GM19035 (cell line): ENCODE results near the gene SUPT4H1.
"Not testable (repeated sequence)": the region's sequence is repeated elsewhere in the genome, so short reads cannot be mapped to it uniquely, and the experiment has no call there.

Experiments used
- ATAC-seq: cut with Tn5 transposase; IDR thresholded peaks from one replicate; pipeline ENCODE4 v1.9.1; 2021; ENCODE audit not compliant: unreplicated experiment

SUPT4H1 gene

GRCh38 chr17:58341861-58342475, 10.0 kb downstream of the SUPT4H1 start:
- ATAC-seq, result no peak

- not testable (repeated sequence) for ATAC-seq
Observed at GRCh38 chr17:58341136-58341860, 10.7 kb downstream of the SUPT4H1 start.

DNA sequence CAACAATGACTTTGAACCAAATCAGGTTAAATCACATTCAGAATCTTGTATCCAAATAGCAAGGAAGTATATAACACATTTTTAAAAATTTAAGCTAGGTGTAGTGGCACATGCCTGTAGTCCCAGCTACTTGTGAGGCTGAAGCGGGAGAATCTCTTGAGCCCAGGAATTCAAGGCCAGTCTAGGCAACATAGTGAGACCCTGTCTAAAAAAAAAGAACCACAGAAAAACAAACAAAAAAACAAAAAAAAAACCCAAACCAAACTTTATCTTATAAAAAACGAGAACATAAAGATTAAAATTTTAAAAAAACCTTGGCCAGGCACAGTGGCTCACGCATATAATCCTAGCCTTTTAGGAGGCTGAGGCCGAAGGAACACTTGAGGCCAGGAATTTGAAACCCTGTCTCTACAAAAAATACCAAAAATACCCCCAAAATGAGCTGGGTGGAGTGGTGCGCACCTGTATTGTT, 11.6 kb downstream of the SUPT4H1 start:
- no peak for ATAC-seq

DNA sequence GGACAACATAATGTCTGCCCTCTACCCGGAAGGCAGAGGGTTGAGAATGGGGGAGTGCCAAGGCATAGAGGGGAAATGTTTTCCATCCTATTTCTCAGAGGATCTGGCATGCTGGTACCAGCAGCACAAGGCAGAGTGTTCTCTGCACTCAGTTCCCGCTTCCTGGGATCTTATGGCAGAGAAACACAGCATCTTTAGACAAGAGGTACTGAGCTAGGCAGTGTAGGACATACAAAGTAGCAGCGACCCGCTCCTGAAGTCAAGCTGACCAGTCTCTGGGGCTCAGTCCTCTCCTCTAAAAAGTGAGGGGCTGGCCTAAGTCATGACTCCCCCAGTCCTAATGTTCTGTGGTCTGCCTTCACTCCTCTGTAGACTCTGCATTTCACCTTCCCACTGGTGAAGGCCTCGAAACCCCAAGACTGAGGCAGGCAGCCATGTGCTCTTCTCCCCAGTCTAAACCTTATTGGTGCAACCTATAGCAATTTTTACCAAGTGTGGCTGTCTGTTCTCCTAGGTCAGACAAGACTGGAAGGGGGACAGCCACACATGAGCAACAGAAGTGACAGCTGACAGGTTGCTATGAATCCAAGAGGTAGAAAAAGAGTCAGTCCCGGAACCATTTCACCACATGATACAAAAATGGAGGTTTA, 12.1 kb downstream of the SUPT4H1 start:
- no peak for ATAC-seq

DNA sequence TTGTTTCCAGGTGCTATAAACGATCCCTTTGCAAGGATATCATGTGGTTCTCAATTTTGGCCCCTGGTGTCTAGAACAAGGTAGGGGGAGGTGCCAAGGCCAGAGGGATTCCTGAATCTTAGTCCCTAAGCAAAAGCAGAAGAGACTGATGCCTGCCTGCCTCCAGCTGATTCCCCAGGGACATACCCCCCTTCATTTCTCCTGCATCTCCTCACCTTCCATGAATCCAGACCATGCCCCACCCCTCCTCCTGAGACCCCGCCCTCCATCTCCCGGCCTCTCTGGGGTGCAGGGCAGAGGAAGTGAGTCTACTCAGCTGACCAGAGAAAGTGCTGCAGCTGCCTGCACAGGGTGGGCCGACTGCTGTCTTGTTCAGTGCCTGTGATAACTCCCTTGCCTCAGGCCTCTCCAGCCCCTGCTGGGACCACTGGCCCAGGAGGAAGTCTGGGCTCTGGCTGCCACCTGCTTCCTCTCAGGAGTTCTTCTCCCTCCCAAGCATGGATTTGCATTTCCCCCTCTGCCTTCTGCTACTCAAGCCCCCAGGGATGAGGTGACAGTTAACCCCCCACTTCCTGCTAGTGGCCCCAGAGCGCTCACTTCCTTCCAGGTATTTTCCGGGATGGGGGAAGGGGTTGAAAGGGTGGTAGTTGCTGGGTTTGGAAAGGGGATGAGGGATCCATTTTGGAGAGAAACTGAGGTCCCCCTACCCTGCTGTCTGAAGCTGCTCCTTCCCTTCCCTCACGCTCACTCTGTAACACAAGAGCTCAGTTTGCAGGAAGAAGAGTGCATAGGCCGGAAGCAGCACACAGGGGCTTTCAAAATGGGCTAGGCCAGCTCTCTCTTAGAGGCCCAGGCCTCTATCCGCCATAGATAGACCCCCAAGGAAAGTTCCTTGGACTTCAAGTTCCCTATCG, 12.9 kb downstream of the SUPT4H1 start:
- no peak for ATAC-seq

- no peak for ATAC-seq
Observed at GRCh38 chr17:58338454-58338840, 13.6 kb downstream of the SUPT4H1 start.

DNA sequence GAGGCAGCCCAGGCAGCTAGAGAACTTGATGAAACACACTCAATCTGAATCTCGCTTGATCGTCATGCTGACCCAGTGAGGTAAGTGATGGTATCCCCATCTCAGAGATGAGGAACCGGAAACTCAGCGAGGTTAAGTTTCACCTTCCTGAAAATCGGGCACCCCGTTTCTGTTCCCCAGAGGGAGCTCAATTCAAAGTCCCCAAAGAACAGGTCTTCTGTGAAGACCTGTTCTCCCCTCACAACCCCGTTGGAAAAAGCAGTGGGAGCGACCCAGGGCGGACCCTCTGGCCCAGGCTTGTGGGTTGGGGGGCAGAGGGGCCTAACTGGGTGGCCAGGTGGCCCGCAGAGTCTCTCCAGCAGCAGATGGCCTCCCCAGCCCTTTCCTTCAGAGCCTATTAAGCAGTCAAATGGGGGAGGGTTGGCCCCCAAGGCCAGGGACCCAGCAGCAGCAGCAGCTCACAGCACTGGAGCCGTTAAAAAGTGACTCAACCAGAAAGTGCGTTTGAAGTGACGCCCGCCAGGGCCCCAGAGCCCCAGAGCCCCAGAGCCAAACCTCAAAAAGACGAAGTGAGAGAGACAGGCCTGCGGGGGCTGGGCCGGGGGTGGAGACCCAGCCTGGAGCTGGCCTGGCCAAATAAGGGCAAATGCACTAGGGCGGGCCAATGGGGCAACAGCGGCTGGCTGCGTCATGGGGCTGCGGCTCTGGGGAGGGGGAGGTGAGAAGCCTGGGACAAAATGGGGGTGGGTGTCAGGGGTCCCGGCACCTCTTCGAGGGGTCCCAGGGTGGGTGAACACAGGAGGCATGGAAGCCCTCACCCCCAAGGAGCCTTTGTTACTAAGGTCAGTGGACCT, 14.2 kb downstream of the SUPT4H1 start:
- peak; percentile 55 for ATAC-seq

DNA sequence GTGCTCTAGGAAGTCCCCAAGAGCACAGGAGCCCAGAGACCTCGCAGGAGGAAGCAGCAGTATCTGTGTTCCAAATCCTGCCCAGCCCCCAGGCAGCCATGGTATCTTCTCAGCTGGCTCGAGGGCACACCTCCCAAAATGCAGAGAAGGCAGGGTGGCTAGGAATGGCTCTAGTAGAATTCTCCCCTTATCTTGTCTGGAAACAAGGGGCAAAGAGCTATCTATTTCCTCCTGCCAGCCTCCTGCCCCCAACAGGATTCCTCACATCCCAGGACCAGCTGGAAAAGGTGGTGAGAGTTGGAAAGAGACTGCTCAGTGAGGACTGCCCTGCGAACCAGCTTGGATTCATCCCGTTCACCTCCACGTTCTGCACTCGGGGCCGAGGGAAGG, 14.8 kb downstream of the SUPT4H1 start:
- ATAC-seq, result no peak

DNA sequence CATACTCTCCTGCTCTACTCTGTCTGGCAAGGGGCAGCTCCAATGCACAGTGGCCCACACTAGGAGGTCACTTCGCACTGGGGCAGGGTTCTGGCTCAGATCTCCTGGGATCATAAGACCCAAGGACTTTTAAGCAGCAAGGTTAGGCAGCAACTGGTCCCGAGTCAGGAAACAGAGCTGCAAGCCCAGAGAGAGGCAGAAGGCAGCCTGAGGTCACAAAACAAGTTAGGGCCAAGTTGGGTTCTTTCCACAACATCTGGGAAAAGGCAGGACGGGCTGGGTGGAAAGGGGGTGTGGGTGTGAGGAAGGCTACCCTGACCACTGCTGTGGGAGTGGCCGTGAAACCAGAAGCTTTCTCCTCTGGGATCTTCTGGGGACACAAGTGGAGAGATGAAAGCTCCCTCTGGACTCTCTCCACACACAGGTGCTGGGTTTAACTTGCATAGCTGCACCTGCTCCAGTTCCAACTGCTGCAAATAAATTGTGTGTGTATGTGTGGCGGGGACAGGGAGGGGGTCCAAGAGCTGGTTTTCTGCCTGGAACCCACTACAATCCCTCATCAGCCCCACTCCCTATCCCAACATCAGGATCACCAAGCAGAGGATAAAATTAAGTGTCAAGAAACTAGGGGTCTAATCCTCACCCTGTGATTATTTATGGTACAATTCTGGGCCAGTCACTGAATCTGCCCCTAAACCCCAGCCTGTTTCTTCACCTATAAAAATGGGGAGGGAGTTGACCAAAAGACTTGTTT, 15.4 kb downstream of the SUPT4H1 start:
- no peak for ATAC-seq

DNA sequence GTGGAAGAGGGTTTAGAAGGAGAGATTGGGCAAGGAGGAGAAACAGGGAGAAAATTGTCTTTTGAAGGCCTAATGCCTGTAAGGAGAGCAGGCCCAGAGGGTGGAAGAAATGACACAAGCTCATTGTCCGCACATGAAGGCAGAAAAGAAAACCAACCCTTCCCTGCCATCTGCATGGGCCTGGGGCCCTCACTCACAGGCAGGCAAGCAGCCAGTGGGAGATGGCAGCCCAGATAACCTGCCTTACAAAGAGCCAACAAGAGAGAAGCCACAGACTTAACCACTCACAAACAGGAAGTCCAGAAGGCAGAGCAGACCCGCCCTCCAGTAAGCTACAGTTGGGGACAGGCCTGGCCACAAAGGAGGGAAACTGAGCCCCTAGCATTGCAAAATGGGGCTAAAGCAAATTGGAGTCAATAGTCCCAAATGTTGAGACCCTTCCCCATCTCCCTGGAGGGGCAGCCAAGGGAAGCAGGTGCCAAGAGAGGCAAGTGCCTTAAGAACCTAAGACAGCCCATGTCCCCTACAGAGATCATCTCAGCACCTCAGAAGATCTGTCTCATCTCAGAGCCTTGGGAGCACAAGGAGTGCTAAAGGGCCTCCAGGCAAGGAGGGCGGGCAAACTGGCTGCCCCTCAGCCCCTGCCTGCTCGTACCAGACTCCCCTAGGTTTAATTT, 16.1 kb downstream of the SUPT4H1 start:
- no peak for ATAC-seq

- ATAC-seq, result no peak
Observed at GRCh38 chr17:58335061-58335731, 16.8 kb downstream of the SUPT4H1 start.

- ATAC-seq, result no peak
Observed at GRCh38 chr17:58334661-58335060, 17.3 kb downstream of the SUPT4H1 start.

DNA sequence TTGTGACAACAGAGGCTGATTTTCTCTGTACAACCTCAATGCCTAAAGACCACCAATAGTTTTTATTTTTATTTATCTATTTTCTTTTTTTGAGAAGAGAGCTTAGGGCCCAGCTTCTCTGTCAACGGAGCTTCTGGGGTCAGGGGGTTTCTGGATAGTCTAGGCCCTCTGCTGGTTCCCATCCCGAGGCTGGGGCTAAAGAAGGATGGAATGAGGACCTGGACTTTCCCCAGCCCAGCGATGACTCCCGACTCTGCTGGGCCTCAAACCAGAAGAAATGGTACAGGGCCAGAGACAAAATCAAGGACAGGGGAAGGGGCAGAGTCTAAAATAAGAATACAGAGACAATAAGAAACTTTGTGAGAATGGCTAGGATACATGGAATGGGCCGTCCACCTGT, 17.7 kb downstream of the SUPT4H1 start:
- ATAC-seq, result no peak

DNA sequence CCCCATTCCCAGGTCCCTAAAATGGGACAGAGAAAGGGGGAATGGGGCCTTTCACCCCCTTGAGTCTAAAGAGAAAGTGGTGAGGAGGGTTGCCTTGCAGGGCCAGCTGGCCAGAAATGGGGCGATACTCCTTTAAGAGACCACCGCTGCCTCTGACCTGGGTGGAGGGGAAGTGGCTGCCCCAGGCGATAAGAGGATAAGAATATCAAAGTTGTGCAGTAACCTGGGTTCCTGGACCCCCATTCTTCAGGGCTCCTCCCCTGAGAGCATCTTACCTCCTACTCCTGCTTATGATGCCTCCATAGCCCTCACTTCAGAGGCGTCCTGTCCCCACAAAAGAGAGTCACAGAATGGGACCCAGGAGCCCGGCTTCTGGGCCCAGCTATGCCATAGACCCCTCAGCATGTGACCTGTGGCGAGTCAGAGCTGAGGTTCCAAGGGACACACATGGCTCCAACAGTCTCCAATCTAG, 18.2 kb downstream of the SUPT4H1 start:
- no peak for ATAC-seq

GRCh38 chr17:58332778-58333735, 18.9 kb downstream of the SUPT4H1 start:
- ATAC-seq, result no peak

- ATAC-seq, result no peak
Observed at GRCh38 chr17:58331815-58332777, 19.9 kb downstream of the SUPT4H1 start.
